Subcutaneous adipose tissue (tissue), 4 donors: Measurements from ENCODE around the gene PPP1R15B. TPM values are rescaled to one million over a fixed set of nuclear protein-coding genes. Genes with fewer than 3 reads are reported as not detected.

Source experiments
- CTCF ChIP-seq: fragments of 450-650 bp; IDR thresholded peaks from one replicate; pipeline ENCODE4 v1.5.1; 2016; ENCODE audit warnings: low read depth, mild to moderate bottlenecking, control low read depth, antibody characterized with exemption, moderate library complexity
- total RNA-seq, 4 donors: library from RNA; depleted of rRNA; stranded (reverse); fragments of >200 nt; gene quantifications; one replicate each; pipeline ENCODE4 v1.1.0, GENCODE V29; 2016

The PPP1R15B gene
- total RNA-seq, 4 donors from 2014 or later = 41.4 to 94.9 (median 53.2) TPM

- no peak for TF ChIP-seq CTCF
Observed at GRCh38 chr1:204435381-204435831, 23.8 kb upstream of the PPP1R15B start.

- TF ChIP-seq CTCF = no peak
Observed at GRCh38 chr1:204434116-204434755, 22.6 kb upstream of the PPP1R15B start.

GRCh38 chr1:204432708-204433107 lies 21.1 kb upstream of the PPP1R15B start:
- TF ChIP-seq CTCF = no peak

GRCh38 chr1:204431310-204432184 lies 19.9 kb upstream of the PPP1R15B start:
- TF ChIP-seq CTCF = no peak

GRCh38 chr1:204429746-204430145 lies 18.1 kb upstream of the PPP1R15B start:
- no peak for TF ChIP-seq CTCF

GRCh38 chr1:204426971-204427701 lies 15.5 kb upstream of the PPP1R15B start:
- TF ChIP-seq CTCF = no peak

- TF ChIP-seq CTCF = no peak
Observed at GRCh38 chr1:204426474-204426873, 14.9 kb upstream of the PPP1R15B start.
